T-helper 1 cell treated with Interleukin-12 subunit alpha and Interleukin-12 subunit beta and Interleukin-4 antibody, amounts not matched to agents 30 ng/mL and 1 ng/mL, for 36 hours (primary cell): Measurements from ENCODE around the gene CLDN22. TPM values are rescaled to one million over a fixed set of nuclear protein-coding genes. Genes with fewer than 3 reads are reported as not detected.

Experiments used
- intact Hi-C: fragments of 100-400 bp; cut with micrococcal nuclease; formaldehyde crosslinking; loops from one replicate; pipeline ENCODE4 v1.15.1; 2024
- total RNA-seq: library from RNA; stranded (reverse); gene quantifications from 2 replicates; pipeline ENCODE4 v1.2.3, GENCODE V29; 2022

The CLDN22 gene
- total RNA-seq, result not detected in 2 replicates

- intact Hi-C loops, result loop anchor here (5.0 kb wide), 1 partner anchor 77 kb away; no protein-coding TSS in a partner anchor
Observed at GRCh38 chr4:183320211-183321059, at the start of gene CLDN22. Gene CLDN22 (minus strand): TSS chr4:183320276. CDS start chr4:183320218, 58 bp downstream.

- intact Hi-C loops, result no loop called here
Observed at GRCh38 chr4:183369073-183369472, 49.0 kb upstream of the CLDN22 start.

GRCh38 chr4:183366206-183366835 lies 46.2 kb upstream of the CLDN22 start:
- intact Hi-C loops, result no loop called here

- intact Hi-C loops, result no loop called here
Observed at GRCh38 chr4:183364025-183364424, 43.9 kb upstream of the CLDN22 start.

DNA sequence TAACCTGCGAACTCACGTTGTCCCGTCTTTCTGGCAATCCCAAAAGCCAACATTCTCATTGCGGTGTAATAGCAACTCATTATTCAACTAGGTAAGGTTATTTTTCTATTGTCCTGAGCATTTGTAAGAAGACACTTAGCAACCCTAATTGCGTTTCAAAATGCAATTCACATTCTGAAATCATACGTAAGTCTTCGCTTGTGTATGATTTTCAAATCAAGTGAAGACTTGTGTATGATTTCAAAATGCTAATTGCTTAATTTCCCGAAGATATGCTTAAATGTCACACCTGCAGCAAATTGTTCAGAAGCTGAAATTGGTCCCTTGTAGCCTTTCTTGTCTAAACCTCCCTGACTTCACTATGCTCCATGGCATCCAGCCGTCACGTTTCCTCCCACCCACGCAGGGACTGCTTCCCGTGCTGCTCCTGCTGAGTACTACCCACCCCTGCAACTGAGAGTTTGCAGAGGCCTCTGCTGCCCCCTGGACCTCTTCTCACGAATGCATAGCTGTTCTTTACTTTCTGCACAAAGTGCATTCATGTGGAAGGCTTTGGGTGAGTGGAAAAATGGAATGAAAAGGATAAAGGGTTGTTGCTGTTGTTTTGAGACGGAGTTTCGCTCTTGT lies 43.0 kb upstream of the CLDN22 start:
- intact Hi-C loops, result no loop called here

GRCh38 chr4:183362036-183362435 lies 42.0 kb upstream of the CLDN22 start:
- intact Hi-C loops, result no loop called here

DNA sequence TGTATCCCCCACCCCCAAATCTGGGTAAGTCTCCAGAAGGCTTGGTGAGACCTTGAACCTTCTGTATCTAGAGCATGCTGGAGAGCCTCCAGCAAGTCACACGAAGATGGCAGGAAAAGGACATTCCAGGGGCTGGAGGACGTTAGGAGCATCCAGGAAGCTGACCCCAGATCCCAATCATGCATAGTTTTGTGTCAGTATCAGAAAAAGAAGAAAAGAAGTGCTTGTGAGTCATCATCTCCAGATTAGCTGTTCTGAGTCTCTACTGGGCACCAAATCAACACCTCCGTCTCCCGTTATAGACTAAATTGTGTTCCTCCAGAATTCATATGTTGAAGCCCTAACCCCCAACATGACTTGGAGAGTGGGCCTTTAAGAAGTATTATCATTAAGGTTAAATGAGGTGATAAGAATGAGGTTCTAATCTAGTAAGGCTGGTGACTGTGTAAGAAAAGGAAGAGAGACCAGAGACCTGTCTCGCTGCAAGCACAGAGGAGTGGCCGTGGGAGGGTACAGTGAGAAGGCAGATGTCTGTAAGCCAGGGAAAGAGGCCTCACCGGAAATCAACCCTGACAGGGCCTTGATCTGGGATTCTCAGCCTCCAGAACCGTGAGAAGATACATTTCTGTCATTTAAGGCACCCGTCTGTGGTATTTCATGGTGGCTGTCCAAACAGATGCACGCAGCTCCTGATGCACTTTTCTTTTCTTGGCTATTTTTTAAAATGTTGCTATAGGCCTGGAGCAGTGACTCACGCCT lies 40.3 kb upstream of the CLDN22 start:
- intact Hi-C loops, result no loop called here

- intact Hi-C loops, result no loop called here
Observed at GRCh38 chr4:183358215-183358755, 38.2 kb upstream of the CLDN22 start.

GRCh38 chr4:183356931-183357675 lies 37.0 kb upstream of the CLDN22 start:
- intact Hi-C loops, result no loop called here

GRCh38 chr4:183356173-183356830 lies 36.2 kb upstream of the CLDN22 start:
- intact Hi-C loops, result no loop called here

GRCh38 chr4:183355405-183355804 lies 35.3 kb upstream of the CLDN22 start:
- intact Hi-C loops, result no loop called here

DNA sequence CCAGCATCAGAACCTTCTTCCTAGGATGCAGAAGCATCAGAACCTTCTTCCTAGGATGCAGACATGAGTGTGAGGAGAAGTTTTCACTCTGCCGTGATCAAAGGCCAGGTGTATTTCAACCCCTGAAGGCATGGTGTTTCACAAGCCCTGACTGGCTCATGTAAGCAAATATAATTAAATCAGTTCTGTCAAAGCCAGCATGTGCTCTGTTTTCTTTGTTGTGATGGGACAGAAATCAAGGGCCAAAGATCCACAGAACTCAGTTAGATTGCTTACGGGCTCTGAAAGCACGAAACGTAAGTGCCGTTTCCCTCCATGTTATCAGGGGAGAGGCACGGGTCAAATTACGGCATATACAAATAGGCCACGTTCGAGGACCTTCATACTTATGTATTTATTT lies 34.1 kb upstream of the CLDN22 start:
- intact Hi-C loops, result no loop called here

DNA sequence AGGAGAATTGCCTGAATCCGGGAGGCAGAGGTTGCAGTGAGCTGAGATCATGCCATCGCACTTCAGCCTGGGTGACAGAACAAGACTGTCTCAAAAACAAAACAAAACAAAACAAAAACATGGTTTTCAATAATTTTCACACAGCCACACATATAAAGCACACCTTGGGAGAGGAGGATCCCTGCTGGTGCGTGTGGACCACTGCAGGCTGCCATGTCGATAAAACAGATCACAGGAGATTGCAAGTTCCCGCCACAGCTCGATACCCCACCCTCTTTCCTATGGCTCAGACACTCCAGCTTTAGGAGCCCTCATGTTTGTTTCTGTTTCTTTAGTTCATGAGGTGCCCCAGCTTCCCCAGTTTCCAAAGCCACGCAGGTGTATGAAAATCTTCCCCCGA lies 33.5 kb upstream of the CLDN22 start:
- intact Hi-C loops, result no loop called here

DNA sequence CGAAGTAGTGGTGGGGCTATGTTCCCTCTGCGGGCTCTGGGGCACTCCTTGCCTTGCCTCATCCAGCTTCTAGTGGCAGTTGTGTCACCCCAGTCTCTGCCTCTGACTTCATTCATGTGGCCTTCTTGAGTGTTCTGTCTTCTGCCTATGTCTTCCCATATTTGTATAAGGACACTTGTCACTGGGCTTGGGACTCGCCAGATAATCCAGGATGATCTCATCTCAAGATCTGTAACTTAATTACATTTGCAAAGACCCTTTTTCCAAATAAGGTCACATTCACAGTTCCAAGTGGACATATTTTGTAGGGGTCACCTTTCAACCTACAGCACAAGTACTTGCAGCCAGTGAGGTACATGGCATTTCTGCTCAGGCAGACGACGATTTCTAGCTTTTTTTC lies 32.5 kb upstream of the CLDN22 start:
- intact Hi-C loops, result no loop called here

DNA sequence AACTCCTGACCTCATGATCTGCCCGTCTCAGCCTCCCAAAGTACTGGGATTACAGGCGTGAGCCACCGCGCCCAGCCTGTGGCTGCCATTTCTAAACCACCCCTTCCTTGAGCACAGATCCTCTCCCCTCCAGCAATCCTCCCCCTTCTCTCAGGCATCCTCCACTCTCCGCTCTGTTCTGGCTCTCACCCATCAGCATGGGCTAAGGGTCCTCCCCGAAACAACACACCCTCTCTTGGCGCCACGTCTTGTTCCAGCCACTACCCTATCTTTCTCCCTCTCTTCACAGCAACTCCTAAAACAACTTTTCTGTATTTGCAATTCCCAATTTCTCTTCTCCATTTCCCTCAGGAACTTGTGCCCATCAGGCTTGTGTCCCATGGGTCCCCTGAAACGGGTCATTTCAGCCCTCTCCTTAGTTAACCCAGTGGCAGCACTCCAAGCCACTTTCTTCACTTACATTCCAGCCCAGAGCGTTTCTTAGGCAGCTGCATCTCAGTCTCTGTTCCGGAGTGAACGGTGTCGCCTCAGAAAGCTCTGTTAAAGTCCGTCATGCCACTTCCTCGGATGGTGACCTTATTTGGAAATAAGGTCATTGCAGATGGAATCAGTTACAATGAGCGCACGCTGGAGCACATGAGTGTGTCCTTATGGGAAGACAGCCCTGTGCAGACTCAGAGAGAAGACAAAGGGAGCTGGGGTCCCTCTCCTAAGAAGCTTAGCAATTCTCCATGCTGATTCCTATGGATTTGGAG lies 30.4 kb upstream of the CLDN22 start:
- intact Hi-C loops, result no loop called here

GRCh38 chr4:183349673-183350072 lies 29.6 kb upstream of the CLDN22 start:
- intact Hi-C loops, result no loop called here

DNA sequence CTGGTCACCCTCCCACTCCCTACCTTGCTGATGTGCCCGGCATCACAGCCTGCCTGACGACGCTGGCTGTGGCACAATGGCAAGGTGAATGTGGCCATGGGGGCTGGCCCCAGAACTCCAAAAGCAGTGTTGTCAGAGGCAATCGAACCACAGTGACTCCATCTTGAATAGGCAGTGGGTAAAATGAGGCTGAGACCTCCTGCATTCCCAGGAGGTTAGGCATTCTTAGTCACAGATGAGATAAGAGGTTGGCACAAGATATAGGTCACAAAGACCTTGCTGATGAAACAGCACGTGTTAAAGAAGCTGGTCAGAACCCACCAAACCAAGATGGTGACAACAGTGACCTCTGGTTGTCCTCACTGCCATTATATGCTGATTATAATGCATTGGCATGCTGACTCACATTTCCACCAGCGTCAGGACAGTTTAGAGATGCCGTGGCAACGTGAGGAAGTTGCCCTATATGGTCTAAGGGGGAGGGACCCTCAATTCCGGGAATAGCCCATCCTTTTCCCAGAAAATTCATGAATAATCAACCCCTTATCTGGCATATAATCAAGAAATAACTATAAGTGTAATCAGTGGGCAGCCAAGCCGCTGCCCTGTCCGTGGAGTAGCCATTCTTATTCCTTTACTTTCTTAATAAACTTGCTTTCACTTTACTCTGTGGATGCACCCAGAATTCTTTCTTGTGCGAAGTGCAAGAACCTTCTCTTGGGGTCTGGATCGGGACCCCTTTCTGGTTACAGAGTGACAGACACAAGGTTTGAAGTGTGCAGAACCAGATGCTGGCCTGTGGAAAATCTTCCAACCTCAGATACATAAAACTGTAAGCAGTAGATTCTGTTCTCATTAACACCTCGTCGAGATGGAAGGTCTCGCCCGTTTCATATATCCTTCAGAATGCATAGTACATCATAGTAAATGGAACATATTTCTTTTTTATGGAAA lies 28.9 kb upstream of the CLDN22 start:
- intact Hi-C loops, result no loop called here

DNA sequence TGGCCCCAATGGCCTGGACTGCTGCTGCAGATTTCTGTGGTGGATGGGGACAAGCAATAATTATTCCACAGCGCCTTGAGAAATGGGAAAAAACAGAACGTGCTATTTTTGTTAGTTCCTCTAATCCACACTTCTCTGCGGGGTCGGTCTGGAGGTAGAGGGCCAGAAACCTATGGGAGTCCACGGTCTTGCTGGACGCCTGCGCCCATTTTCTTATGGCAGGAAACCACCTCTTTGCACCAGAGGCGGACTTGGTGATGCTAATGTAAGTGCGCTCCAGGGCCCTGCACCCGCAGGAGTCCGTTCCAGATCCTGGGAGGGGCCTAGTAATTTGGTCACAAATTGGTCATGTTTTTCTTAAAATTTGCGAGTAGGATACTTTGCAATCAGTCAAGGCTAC lies 28.1 kb upstream of the CLDN22 start:
- intact Hi-C loops, result no loop called here
